GM18511 (cell line): ENCODE results near the gene HSPA4.
"Not testable (repeated sequence)": the region's sequence is repeated elsewhere in the genome, so short reads cannot be mapped to it uniquely, and the experiment has no call there.

Experiments
- ATAC-seq: cut with Tn5 transposase; IDR thresholded peaks from one replicate; pipeline ENCODE4 v1.9.1; 2021; ENCODE audit warnings: mild to moderate bottlenecking, moderate library complexity; ENCODE audit not compliant: unreplicated experiment

HSPA4 gene

GRCh38 chr5:133051542-133052316 lies at the start of gene HSPA4:
HSPA4 (plus strand) TSS chr5:133052013; CDS start chr5:133052251, 238 bp downstream.
- peak; percentile 87 for ATAC-seq

GRCh38 chr5:133006653-133007052 lies 45.2 kb upstream of the HSPA4 start:
- no peak for ATAC-seq

- ATAC-seq, result not testable (repeated sequence)
Observed at GRCh38 chr5:133008455-133008854, 43.4 kb upstream of the HSPA4 start.

- no peak for ATAC-seq
Observed at GRCh38 chr5:133015466-133015865, 36.3 kb upstream of the HSPA4 start.

- ATAC-seq, result no peak
Observed at GRCh38 chr5:133017964-133018363, 33.8 kb upstream of the HSPA4 start.

GRCh38 chr5:133019471-133019870 lies 32.3 kb upstream of the HSPA4 start:
- not testable (repeated sequence) for ATAC-seq

GRCh38 chr5:133025804-133026663 lies 25.8 kb upstream of the HSPA4 start, which contains the start of gene ZCCHC10:
ZCCHC10 (minus strand) TSS chr5:133026549; CDS start chr5:133026537, 12 bp downstream.
- ATAC-seq, result peak; percentile 96

- no peak for ATAC-seq
Observed at GRCh38 chr5:133026664-133027153, 25.1 kb upstream of the HSPA4 start.

GRCh38 chr5:133029416-133029815 lies 22.4 kb upstream of the HSPA4 start:
- ATAC-seq, result no peak

GRCh38 chr5:133030343-133031005 lies 21.3 kb upstream of the HSPA4 start:
- ATAC-seq, result no peak

- peak; percentile 69 for ATAC-seq
Observed at GRCh38 chr5:133032852-133033742, 18.7 kb upstream of the HSPA4 start.

- ATAC-seq, result no peak
Observed at GRCh38 chr5:133034064-133034463, 17.7 kb upstream of the HSPA4 start.

- ATAC-seq, result no peak
Observed at GRCh38 chr5:133035224-133035623, 16.6 kb upstream of the HSPA4 start.

- not testable (repeated sequence) for ATAC-seq
Observed at GRCh38 chr5:133036677-133037076, 15.1 kb upstream of the HSPA4 start.

GRCh38 chr5:133041157-133041784 lies 10.5 kb upstream of the HSPA4 start:
- ATAC-seq, result no peak

- ATAC-seq, result no peak
Observed at GRCh38 chr5:133041910-133042309, 9.9 kb upstream of the HSPA4 start.

GRCh38 chr5:133046560-133046959 lies 5.3 kb upstream of the HSPA4 start:
- ATAC-seq, result not testable (repeated sequence)

- no peak for ATAC-seq
Observed at GRCh38 chr5:133047404-133047803, 4.4 kb upstream of the HSPA4 start.

- no peak for ATAC-seq
Observed at GRCh38 chr5:133048993-133049725, 2.7 kb upstream of the HSPA4 start.
